Prostate gland (tissue), 2 donors: ENCODE measurements around the gene SAMD4A.

ENCODE experiments used
- CTCF ChIP-seq, 4 experiments: fragments of 200-600 bp in 2 of 4; fragments of 450-650 bp in 2 of 4; sonication (generic) in 2 of 4; IDR thresholded peaks; 1 replicate in 3 of 4; 2 replicates in 1 of 4; pipeline ENCODE4 v1.5.1; 2016 to 2019; ENCODE audit warnings: antibody characterized with exemption in 4 of 4, mild to moderate bottlenecking in 2 of 4, moderate library complexity in 2 of 4
- POLR2A ChIP-seq: fragments of 450-650 bp; IDR thresholded peaks from one replicate; pipeline ENCODE4 v1.6.1; 2016; ENCODE audit warnings: antibody characterized with exemption, mild to moderate bottlenecking
- POLR2AphosphoS5 ChIP-seq: sonication (generic); formaldehyde crosslinking; IDR thresholded peaks from one replicate; pipeline ENCODE4 v1.6.1; 2017; ENCODE audit warnings: antibody characterized with exemption

- no peak for TF ChIP-seq CTCF (IDR thresholded peaks at IDR 0.05)
- TF ChIP-seq POLR2AphosphoS5: no peak
- TF ChIP-seq POLR2A: no peak
These were observed 218.3 kb downstream of the SAMD4A start for GRCh38 chr14:54785136-54785777.
